A673 (cell line): ENCODE results near the gene DOK3.

Source experiments
- CTCF ChIP-seq: fragments of 300-800, 200-600 bp; sonication (generic); conservative IDR thresholded peaks from 2 replicates; pipeline ENCODE4 v1.5.1; 2017; ENCODE audit warnings: low read depth, mild to moderate bottlenecking, antibody characterized with exemption, low read length, moderate library complexity, mixed read lengths
- EZH2 ChIP-seq: fragments of 200-600 bp; sonication (generic); IDR thresholded peaks from 2 replicates; pipeline ENCODE4 v1.6.1; 2017; ENCODE audit warnings: borderline replicate concordance, low read depth, mild to moderate bottlenecking, mixed read lengths, antibody characterized with exemption, low read length; ENCODE audit not compliant: poor library complexity, severe bottlenecking

GRCh38 chr5:177531209-177531940, 21.7 kb upstream of the DOK3 start:
- TF ChIP-seq CTCF, result no peak
- TF ChIP-seq EZH2, result no peak
